GM12878 (cell line): ENCODE measurements around the gene BORCS8. TPM values are rescaled to one million over a fixed set of nuclear protein-coding genes. Genes with fewer than 3 reads are reported as not detected.

Source experiments
- ATAC-seq: fragments of 200-7000 bp; cut with Tn5 transposase; 3 replicates; pipeline ENCODE4 v1.9.1; 2020; ENCODE audit warnings: mild to moderate bottlenecking, moderate library complexity
- BruUV-seq: library from RNA; stranded (reverse); fragments of 400-500 nt; replicated peaks from 2 replicates; lab custom pipeline; 2021; lab: Mats Ljungman, UMichigan
- CTCF ChIA-PET: fragments of 300-600 bp; sonication (Branson Sonifier 250); formaldehyde crosslinking; extraction: SDS; loops from one replicate; lab custom pipeline; 2021; ENCODE audit warnings: inconsistent platforms; lab: Yijun Ruan, JAX
- POLR2A ChIA-PET: fragments of 350-600 bp; formaldehyde crosslinking; extraction: SDS; loops from one replicate; lab custom pipeline; 2021; ENCODE audit warnings: inconsistent platforms; lab: Charles Lee
- RAD21 ChIA-PET: fragments of 300-600 bp; sonication (Branson Sonifier 250); formaldehyde crosslinking; loops from one replicate; lab custom pipeline; 2023; ENCODE audit warnings: antibody characterized with exemption; ENCODE audit not compliant: unreplicated experiment; lab: Charles Lee
- SMC1A ChIA-PET: fragments of 300-600 bp; sonication (Branson Sonifier 250); formaldehyde crosslinking; loops from one replicate; lab custom pipeline; 2023; ENCODE audit not compliant: unreplicated experiment, uncharacterized antibody; lab: Charles Lee
- DNase-seq: peaks from one replicate; pipeline ENCODE4 v3.0.0-alpha.2; 2011; ENCODE audit warnings: low read depth, low spot score
- FAIRE-seq: peaks from 3 replicates; lab custom pipeline; 2011; peaks lifted over from hg19 to GRCh38; lab: Jason Lieb, UNC
- H2AFZ ChIP-seq: 2 replicates; pipeline ENCODE4 v1.6.0; 2011; ENCODE audit warnings: low read depth, low read length, control low read depth; ENCODE audit not compliant: control insufficient read depth
- H3K27ac ChIP-seq: 2 replicates; pipeline ENCODE4 v1.5.1; 2011; ENCODE audit warnings: control low read depth; ENCODE audit not compliant: control insufficient read depth, insufficient read depth
- H3K27me3 ChIP-seq, 2 experiments: replicated peaks in 1 of 2; 2 replicates each; pipeline versions ENCODE4 v1.6.0 to v1.6.1; 2011; ENCODE audit warnings: low read length in 1 of 2; ENCODE audit not compliant: control insufficient read depth in 2 of 2, insufficient read depth in 2 of 2
- H3K36me3 ChIP-seq, 2 experiments: 2 replicates each; pipeline ENCODE4 v1.5.1; 2011; ENCODE audit warnings: low read length in 1 of 2; ENCODE audit not compliant: control insufficient read depth in 2 of 2, insufficient read depth in 2 of 2
- H3K4me1 ChIP-seq: 2 replicates; pipeline ENCODE4 v1.6.1; 2011; ENCODE audit warnings: mild to moderate bottlenecking, low read length, moderate library complexity, mixed read lengths; ENCODE audit not compliant: control insufficient read depth, insufficient read depth
- H3K4me2 ChIP-seq: 2 replicates; pipeline ENCODE4 v1.6.0; 2011; ENCODE audit warnings: control low read depth; ENCODE audit not compliant: control insufficient read depth, insufficient read depth
- H3K4me3 ChIP-seq: fragments of 200-600 bp; sonication (generic); 2 replicates; pipeline ENCODE4 v1.5.1; 2016
- H3K79me2 ChIP-seq: 2 replicates; pipeline ENCODE4 v1.6.0; 2011; ENCODE audit warnings: low read length; ENCODE audit not compliant: control insufficient read depth, insufficient read depth
- H3K9ac ChIP-seq: 2 replicates; pipeline ENCODE4 v1.8.0; 2011; ENCODE audit warnings: low read length, control low read depth, mixed read lengths; ENCODE audit not compliant: control insufficient read depth, insufficient read depth
- H3K9me3 ChIP-seq: replicated peaks from 3 replicates; pipeline ENCODE4 v1.5.1; 2011; ENCODE audit warnings: mild to moderate bottlenecking, low read length; ENCODE audit not compliant: control insufficient read depth, insufficient read depth
- H4K20me1 ChIP-seq: 2 replicates; pipeline ENCODE4 v1.6.0; 2011; ENCODE audit not compliant: control insufficient read depth, insufficient read depth
- CBX5 ChIP-seq: sonication (generic); IDR thresholded peaks from 2 replicates; pipeline ENCODE4 v1.6.1; 2016; ENCODE audit warnings: low read depth, moderate library complexity, mild to moderate bottlenecking, inconsistent platforms
- EZH2 ChIP-seq: IDR thresholded peaks from 2 replicates; pipeline ENCODE4 v1.6.1; 2012; ENCODE audit warnings: low read depth, mild to moderate bottlenecking, control low read depth, inconsistent platforms, low read length, borderline replicate concordance; ENCODE audit not compliant: control insufficient read depth
- HDGF ChIP-seq: fragments of 450-650 bp; IDR thresholded peaks from 2 replicates; pipeline ENCODE4 v1.6.1; 2016; ENCODE audit warnings: antibody characterized with exemption
- NFIC ChIP-seq: IDR thresholded peaks from 2 replicates; pipeline ENCODE4 v1.6.1; 2012; ENCODE audit warnings: low read depth, mild to moderate bottlenecking, inconsistent platforms, low read length, moderate library complexity
- RAD51 ChIP-seq: fragments of 450-650 bp; IDR thresholded peaks from 2 replicates; pipeline ENCODE4 v1.6.1; 2016; ENCODE audit warnings: moderate library complexity, mild to moderate bottlenecking, inconsistent platforms
- RB1 ChIP-seq: fragments of 450-650 bp; formaldehyde crosslinking; IDR thresholded peaks from 2 replicates; pipeline ENCODE4 v1.6.1; 2017; ENCODE audit warnings: mild to moderate bottlenecking, borderline replicate concordance
- RELA ChIP-seq: fragments of 450-650 bp; IDR thresholded peaks from 2 replicates; pipeline ENCODE4 v1.8.0; 2014; ENCODE audit warnings: borderline replicate concordance; ENCODE audit not compliant: partially characterized antibody
- SIX5 ChIP-seq: IDR thresholded peaks from 2 replicates; pipeline ENCODE4 v1.6.1; 2011; ENCODE audit warnings: mild to moderate bottlenecking, low read depth, low read length, moderate library complexity; ENCODE audit not compliant: severe bottlenecking
- SREBF1 ChIP-seq: IDR thresholded peaks from 2 replicates; pipeline ENCODE4 v1.6.1; 2012; ENCODE audit warnings: mild to moderate bottlenecking, low read length
- STAT1 ChIP-seq: fragments of 450-650 bp; conservative IDR thresholded peaks from 2 replicates; pipeline ENCODE4 v1.6.1; 2014; ENCODE audit warnings: antibody characterized with exemption, mild to moderate bottlenecking
- TAF1 ChIP-seq: IDR thresholded peaks from 2 replicates; pipeline ENCODE4 v1.6.1; 2011; ENCODE audit warnings: mild to moderate bottlenecking, low read depth, low read length, borderline replicate concordance
- ZNF24 ChIP-seq: fragments of 450-650 bp; IDR thresholded peaks from 2 replicates; pipeline ENCODE4 v1.6.1; 2017; ENCODE audit warnings: antibody characterized with exemption, mild to moderate bottlenecking
- ZNF622 ChIP-seq: fragments of 450-650 bp; IDR thresholded peaks from 2 replicates; pipeline ENCODE4 v1.6.1; 2017; ENCODE audit warnings: mild to moderate bottlenecking, inconsistent platforms
- WGBS: methylation state at CpG from one replicate; pipeline ENCODE4 v1.1.6; 2016; ENCODE audit warnings: low lambda C conversion rate; ENCODE audit not compliant: insufficient replicate concordance, insufficient coverage; ENCODE audit errors: missing lambda C conversion rate; 5-methylcytosine and 5-hydroxymethylcytosine counted together
- in situ Hi-C: fragments of 300-500 bp; cut with MboI; formaldehyde crosslinking; loops from 9 replicates; pipeline ENCODE4 v1.14.3; 2018; ENCODE audit warnings: mixed read lengths
- intact Hi-C: fragments of 100-400 bp; cut with micrococcal nuclease; formaldehyde crosslinking; loops from one replicate; pipeline ENCODE4 v1.14.2; 2022; ENCODE audit not compliant: unreplicated experiment
- polyA plus RNA-seq, 11 experiments: library from polyadenylated mRNA; depleted of rRNA in 4 of 11; unstranded in 6 of 11; stranded (reverse) in 5 of 11; fragments of >200 nt; fragmentation: Nextera tagmentation in 4 of 11; fragmentation: Illumina TruSeq in 1 of 11; extraction: Ambion mirVana in 4 of 11; extraction: Trizol in 1 of 11; gene quantifications; 1 replicate in 1 of 11; 2 replicates in 10 of 11; pipeline versions ENCODE4 v1.2.1 to v1.2.3, GENCODE V29; 2011 to 2016; ENCODE audit warnings: inconsistent platforms in 2 of 11, missing spikeins in 2 of 11, low read depth in 1 of 11
- total RNA-seq, 4 experiments: library from RNA; depleted of rRNA in 3 of 4; stranded (reverse); fragments of >200 nt in 3 of 4; fragmentation: Illumina TruSeq in 1 of 4; extraction: Trizol in 1 of 4; gene quantifications; 2 replicates each; pipeline versions ENCODE4 v1.2.1 to v1.2.3, GENCODE V29; 2013 to 2021

BORCS8 gene
- total and polyA plus RNA-seq, 10 of the 15 experiments (the other 5 are each of a cell fraction or from before 2014, with no cell fraction given) = 3.7 to 40.3 (median 23.4) TPM

GRCh38 chr19:19224150-19224851 lies 32.3 kb upstream of the BORCS8 start:
- Histone ChIP-seq H3K4me3 (no peak overlapping the region), H3K27me3 (no peaks in the 10 kb centered on the region), H3K4me2 (peak overlapping the region; percentile 93), H4K20me1 (no peaks in the 10 kb centered on the region), H3K9ac (no peak overlapping the region), H3K27ac (no peak overlapping the region), H3K36me3 (no peaks in the 10 kb centered on the region), H2AFZ (peak overlapping the region; percentile 74), H3K9me3 (no peaks in the 10 kb centered on the region), H3K79me2 (no peaks in the 10 kb centered on the region), H3K4me1 (peaks cover 4% of the 10 kb centered on the region)
- DNase-seq (no peak), ATAC-seq (no peak), FAIRE-seq (no peak)
- TF ChIP-seq RB1 (no peak), RAD51 (no peak), TAF1 (no peak), NFIC (no peak), SIX5 (no peak), STAT1 (no peak), CBX5 (no peak), RELA (no peak), ZNF24 (no peak), HDGF (no peak), ZNF622 (no peak), EZH2 (no peak), SREBF1 (no peak)
- ChIA-PET POLR2A (no interaction called here), CTCF (interaction anchor here (0.6 to 2.2 kb wide), 3 partner anchors 21 to 67 kb away, joined by 6 to 9 read pairs (median 7); partner anchors contain the start of gene NR2C2AP), SMC1A (interaction anchor here (0.6 to 1.8 kb wide), 2 partner anchors 50 to 891 kb away, joined by 3 to 6 read pairs; no protein-coding TSS in a partner anchor), RAD21 (no interaction called here)
- in situ Hi-C loops = no loop called here
- intact Hi-C loops = no loop called here
- BruUV-seq = no TSS peak
- WGBS = 81% methylated on average over 17 of the region's 17 CpGs
